Effector memory CD4-positive, alpha-beta T cell (primary cell): ENCODE results near the gene RABL2B.
A peak's percentile ranks its signal among the peaks of the same experiment; 100 is the strongest.
"Not testable (repeated sequence)": the region's sequence is repeated elsewhere in the genome, so short reads cannot be mapped to it uniquely, and the experiment has no call there.

Source experiments
- DNase-seq, 3 donors: peaks; one replicate each; pipeline ENCODE4 v3.0.0-alpha.2; 2020
- H3K27ac ChIP-seq: 2 replicates; pipeline ENCODE4 v1.7.0; 2013; ENCODE audit warnings: mild to moderate bottlenecking, low read length, moderate library complexity; ENCODE audit not compliant: insufficient read depth, poor library complexity, severe bottlenecking
- H3K27me3 ChIP-seq: replicated peaks from 2 replicates; pipeline ENCODE4 v1.7.0; 2013; ENCODE audit warnings: mild to moderate bottlenecking, low read length; ENCODE audit not compliant: insufficient read depth, control insufficient read depth, poor library complexity, severe bottlenecking
- H3K36me3 ChIP-seq: 2 replicates; pipeline ENCODE4 v1.7.0; 2013; ENCODE audit warnings: mild to moderate bottlenecking, low read length, moderate library complexity; ENCODE audit not compliant: control insufficient read depth, insufficient read depth
- H3K4me1 ChIP-seq: 2 replicates; pipeline ENCODE4 v1.7.0; 2013; ENCODE audit warnings: low read length, mild to moderate bottlenecking; ENCODE audit not compliant: control insufficient read depth, insufficient read depth, poor library complexity, severe bottlenecking
- H3K4me3 ChIP-seq: 2 replicates; pipeline ENCODE4 v1.7.0; 2013; ENCODE audit warnings: low read length, low read depth, mild to moderate bottlenecking; ENCODE audit not compliant: insufficient read depth, poor library complexity, severe bottlenecking
- H3K9me3 ChIP-seq: 2 replicates; pipeline ENCODE4 v1.7.0; 2013; ENCODE audit warnings: mild to moderate bottlenecking, low read length, moderate library complexity; ENCODE audit not compliant: control insufficient read depth

The RABL2B gene

GRCh38 chr22:50759597-50760341, 23.7 kb downstream of the RABL2B start:
- H3K27me3 ChIP-seq, H3K4me1 ChIP-seq, H3K27ac ChIP-seq, DNase-seq, H3K4me3 ChIP-seq, H3K9me3 ChIP-seq, H3K36me3 ChIP-seq: not testable (repeated sequence)

- H3K36me3 ChIP-seq, H3K9me3 ChIP-seq, H3K4me1 ChIP-seq, H3K27me3 ChIP-seq: not testable (repeated sequence)
- DNase-seq: peak; percentile 34 to 57 (median 45)
- peak overlapping the region; percentile 37 for H3K27ac ChIP-seq
- peak overlapping the region; percentile 39 for H3K4me3 ChIP-seq
Observed at GRCh38 chr22:50756949-50757491, 26.4 kb downstream of the RABL2B start.

- H3K9me3 ChIP-seq, H3K4me1 ChIP-seq, H3K36me3 ChIP-seq, H3K27me3 ChIP-seq, DNase-seq, H3K27ac ChIP-seq: not testable (repeated sequence)
- H3K4me3 ChIP-seq: peak overlapping the region; percentile 39
Observed at GRCh38 chr22:50756406-50756805, 27.0 kb downstream of the RABL2B start.

- not testable (repeated sequence) for DNase-seq, H3K36me3 ChIP-seq, H3K27ac ChIP-seq, H3K4me3 ChIP-seq, H3K4me1 ChIP-seq, H3K9me3 ChIP-seq, H3K27me3 ChIP-seq
Observed at GRCh38 chr22:50755251-50755650, 28.2 kb downstream of the RABL2B start.

GRCh38 chr22:50749302-50750074, 33.9 kb downstream of the RABL2B start:
- not testable (repeated sequence) for DNase-seq, H3K4me3 ChIP-seq, H3K4me1 ChIP-seq, H3K27ac ChIP-seq, H3K9me3 ChIP-seq, H3K27me3 ChIP-seq, H3K36me3 ChIP-seq

GRCh38 chr22:50748630-50749029, 34.8 kb downstream of the RABL2B start:
- DNase-seq, H3K4me3 ChIP-seq, H3K4me1 ChIP-seq, H3K27me3 ChIP-seq, H3K9me3 ChIP-seq, H3K36me3 ChIP-seq, H3K27ac ChIP-seq: not testable (repeated sequence)

GRCh38 chr22:50747521-50747920, 35.9 kb downstream of the RABL2B start:
- H3K4me3 ChIP-seq, H3K27ac ChIP-seq, DNase-seq, H3K36me3 ChIP-seq, H3K27me3 ChIP-seq, H3K9me3 ChIP-seq, H3K4me1 ChIP-seq: not testable (repeated sequence)

GRCh38 chr22:50744424-50744823, 39.0 kb downstream of the RABL2B start:
- not testable (repeated sequence) for H3K27ac ChIP-seq

GRCh38 chr22:50740714-50741113, 42.7 kb downstream of the RABL2B start:
- H3K27ac ChIP-seq, H3K4me1 ChIP-seq, H3K27me3 ChIP-seq, DNase-seq, H3K36me3 ChIP-seq, H3K9me3 ChIP-seq, H3K4me3 ChIP-seq: not testable (repeated sequence)

More at GRCh38 chr22:50744424-50744823, 39.0 kb downstream of the RABL2B start:
- H3K27me3 ChIP-seq, H3K36me3 ChIP-seq, DNase-seq, H3K9me3 ChIP-seq, H3K4me3 ChIP-seq, H3K4me1 ChIP-seq: not testable (repeated sequence)

- no peak overlapping the region for H3K4me3 ChIP-seq
- H3K4me1 ChIP-seq: no peaks in the 10 kb centered on the region
- no peak for DNase-seq
- no peak overlapping the region for H3K27ac ChIP-seq
- H3K27me3 ChIP-seq: no peaks in the 10 kb centered on the region
- no peaks in the 10 kb centered on the region for H3K36me3 ChIP-seq
- no peaks in the 10 kb centered on the region for H3K9me3 ChIP-seq
Observed at GRCh38 chr22:50739894-50740293, 43.5 kb downstream of the RABL2B start.
